SW480 (cell line): Measurements from ENCODE around the gene MRPS11.
"Not testable (repeated sequence)": the region's sequence is repeated elsewhere in the genome, so short reads cannot be mapped to it uniquely, and the experiment has no call there.

Source experiments
- DNase-seq: peaks from one replicate; pipeline ENCODE4 v3.0.0-alpha.2; 2016; ENCODE audit warnings: low spot score

The MRPS11 gene

GRCh38 chr15:88490036-88490435, 22.5 kb downstream of the MRPS11 start:
- no peak for DNase-seq

GRCh38 chr15:88491158-88491557, 23.6 kb downstream of the MRPS11 start:
- peak; percentile 56 for DNase-seq

GRCh38 chr15:88493844-88494243, 26.3 kb downstream of the MRPS11 start:
- DNase-seq, result no peak

- no peak for DNase-seq
Observed at GRCh38 chr15:88497109-88497765, 29.7 kb downstream of the MRPS11 start.

- DNase-seq, result no peak
Observed at GRCh38 chr15:88498996-88499395, 31.5 kb downstream of the MRPS11 start.

- DNase-seq, result no peak
Observed at GRCh38 chr15:88504445-88504844, 36.9 kb downstream of the MRPS11 start.

GRCh38 chr15:88505721-88506120, 38.2 kb downstream of the MRPS11 start:
- no peak for DNase-seq

GRCh38 chr15:88506628-88507027, 39.1 kb downstream of the MRPS11 start:
- no peak for DNase-seq

GRCh38 chr15:88509321-88509720, 41.8 kb downstream of the MRPS11 start:
- no peak for DNase-seq

- no peak for DNase-seq
Observed at GRCh38 chr15:88509964-88510363, 42.5 kb downstream of the MRPS11 start.

- DNase-seq, result no peak
Observed at GRCh38 chr15:88511161-88511560, 43.7 kb downstream of the MRPS11 start.

GRCh38 chr15:88512078-88512477, 44.6 kb downstream of the MRPS11 start:
- no peak for DNase-seq

- DNase-seq, result no peak
Observed at GRCh38 chr15:88512601-88513000, 45.1 kb downstream of the MRPS11 start.

GRCh38 chr15:88513195-88513594, 45.7 kb downstream of the MRPS11 start:
- DNase-seq, result peak; percentile 23

- DNase-seq, result no peak
Observed at GRCh38 chr15:88518903-88519302, 51.4 kb downstream of the MRPS11 start.

- DNase-seq, result not testable (repeated sequence)
Observed at GRCh38 chr15:88524094-88524493, 56.6 kb downstream of the MRPS11 start.

GRCh38 chr15:88525418-88525817, 57.9 kb downstream of the MRPS11 start:
- no peak for DNase-seq

- DNase-seq, result no peak
Observed at GRCh38 chr15:88526247-88526879, 58.9 kb downstream of the MRPS11 start.

GRCh38 chr15:88529021-88529630, 61.6 kb downstream of the MRPS11 start:
- DNase-seq, result no peak
